Adipocyte (in vitro differentiated cells): ENCODE results near the gene MAP4K4.

ENCODE experiments used
- DNase-seq: peaks from one replicate; pipeline ENCODE4 v3.0.0-alpha.2; 2015; ENCODE audit warnings: low read depth
- H3K27me3 ChIP-seq: replicated peaks from 2 replicates; pipeline ENCODE4 v1.7.0; 2013; ENCODE audit warnings: mild to moderate bottlenecking, low read length, moderate library complexity; ENCODE audit not compliant: control insufficient read depth, insufficient read depth
- H3K36me3 ChIP-seq: 2 replicates; pipeline ENCODE4 v1.7.0; 2013; ENCODE audit warnings: low read length, mild to moderate bottlenecking, moderate library complexity; ENCODE audit not compliant: control insufficient read depth, insufficient read depth, severe bottlenecking
- H3K4me1 ChIP-seq: 2 replicates; pipeline ENCODE4 v1.7.0; 2013; ENCODE audit warnings: mild to moderate bottlenecking, low read length, moderate library complexity; ENCODE audit not compliant: control insufficient read depth, insufficient read depth
- H3K4me3 ChIP-seq: 2 replicates; pipeline ENCODE4 v1.7.0; 2013; ENCODE audit warnings: mild to moderate bottlenecking, low read length, moderate library complexity
- H3K9ac ChIP-seq: 2 replicates; pipeline ENCODE4 v1.7.0; 2013; ENCODE audit warnings: mild to moderate bottlenecking, low read length, moderate library complexity
- H3K9me3 ChIP-seq: 2 replicates; pipeline ENCODE4 v1.7.0; 2013; ENCODE audit warnings: mild to moderate bottlenecking, low read length, moderate library complexity; ENCODE audit not compliant: control insufficient read depth

Gene MAP4K4

GRCh38 chr2:101725038-101725437 lies 27.5 kb downstream of the MAP4K4 start:
- no peak overlapping the region for H3K9ac ChIP-seq
- peaks cover 7% of the 10 kb centered on the region for H3K36me3 ChIP-seq
- no peak for DNase-seq
- H3K9me3 ChIP-seq: peaks cover 3% of the 10 kb centered on the region
- H3K27me3 ChIP-seq: no peaks in the 10 kb centered on the region
- peaks cover 31% of the 10 kb centered on the region for H3K4me1 ChIP-seq
- H3K4me3 ChIP-seq: no peak overlapping the region

GRCh38 chr2:101725515-101726192 lies 28.1 kb downstream of the MAP4K4 start:
- H3K9me3 ChIP-seq: peaks cover 3% of the 10 kb centered on the region
- H3K36me3 ChIP-seq: peaks cover 7% of the 10 kb centered on the region
- no peak overlapping the region for H3K9ac ChIP-seq
- DNase-seq: no peak
- peaks cover 24% of the 10 kb centered on the region for H3K4me1 ChIP-seq
- H3K27me3 ChIP-seq: no peaks in the 10 kb centered on the region
- no peak overlapping the region for H3K4me3 ChIP-seq

- Histone ChIP-seq H3K27me3 (no peaks in the 10 kb centered on the region), H3K36me3 (no peaks in the 10 kb centered on the region), H3K4me3 (no peak overlapping the region), H3K9me3 (no peaks in the 10 kb centered on the region), H3K9ac (no peak overlapping the region), H3K4me1 (peaks cover 16% of the 10 kb centered on the region)
- DNase-seq: no peak
These were observed 31.4 kb downstream of the MAP4K4 start for GRCh38 chr2:101728865-101729264.

GRCh38 chr2:101729521-101730190 lies 32.1 kb downstream of the MAP4K4 start:
- H3K36me3 ChIP-seq: no peaks in the 10 kb centered on the region
- no peak for DNase-seq
- no peak overlapping the region for H3K9ac ChIP-seq

GRCh38 chr2:101731221-101732054 lies 33.9 kb downstream of the MAP4K4 start:
- Histone ChIP-seq H3K9ac (no peak overlapping the region), H3K4me3 (no peak overlapping the region)
- no peak for DNase-seq

More at GRCh38 chr2:101729521-101730190, 32.1 kb downstream of the MAP4K4 start:
- peaks cover 22% of the 10 kb centered on the region for H3K4me1 ChIP-seq
- H3K4me3 ChIP-seq: no peak overlapping the region
- no peaks in the 10 kb centered on the region for H3K27me3 ChIP-seq
- H3K9me3 ChIP-seq: no peaks in the 10 kb centered on the region

GRCh38 chr2:101732199-101732598 lies 34.7 kb downstream of the MAP4K4 start:
- Histone ChIP-seq H3K4me3 (no peak overlapping the region), H3K27me3 (no peaks in the 10 kb centered on the region), H3K4me1 (peaks cover 47% of the 10 kb centered on the region), H3K9me3 (no peaks in the 10 kb centered on the region), H3K9ac (no peak overlapping the region), H3K36me3 (no peaks in the 10 kb centered on the region)
- DNase-seq: no peak

More at GRCh38 chr2:101731221-101732054, 33.9 kb downstream of the MAP4K4 start:
- peaks cover 40% of the 10 kb centered on the region for H3K4me1 ChIP-seq
- no peaks in the 10 kb centered on the region for H3K27me3 ChIP-seq
- H3K36me3 ChIP-seq: no peaks in the 10 kb centered on the region
- no peaks in the 10 kb centered on the region for H3K9me3 ChIP-seq

GRCh38 chr2:101732773-101733256 lies 35.3 kb downstream of the MAP4K4 start:
- Histone ChIP-seq H3K9me3 (no peaks in the 10 kb centered on the region), H3K9ac (no peak overlapping the region), H3K4me1 (peaks cover 52% of the 10 kb centered on the region), H3K27me3 (no peaks in the 10 kb centered on the region), H3K36me3 (no peaks in the 10 kb centered on the region), H3K4me3 (no peak overlapping the region)
- no peak for DNase-seq

GRCh38 chr2:101733257-101733993 lies 35.9 kb downstream of the MAP4K4 start:
- Histone ChIP-seq H3K27me3 (no peaks in the 10 kb centered on the region), H3K4me1 (peaks cover 58% of the 10 kb centered on the region), H3K36me3 (no peaks in the 10 kb centered on the region), H3K9ac (no peak overlapping the region), H3K4me3 (no peak overlapping the region), H3K9me3 (no peaks in the 10 kb centered on the region)
- DNase-seq: no peak

- no peaks in the 10 kb centered on the region for H3K36me3 ChIP-seq
- H3K27me3 ChIP-seq: no peaks in the 10 kb centered on the region
- no peaks in the 10 kb centered on the region for H3K9me3 ChIP-seq
- H3K4me1 ChIP-seq: peaks cover 58% of the 10 kb centered on the region
- no peak overlapping the region for H3K9ac ChIP-seq
- H3K4me3 ChIP-seq: no peak overlapping the region
- no peak for DNase-seq
These were observed 37.1 kb downstream of the MAP4K4 start for GRCh38 chr2:101734505-101735165.

- Histone ChIP-seq H3K9me3 (no peaks in the 10 kb centered on the region), H3K4me3 (no peak overlapping the region), H3K36me3 (no peaks in the 10 kb centered on the region), H3K9ac (no peak overlapping the region), H3K4me1 (peaks cover 54% of the 10 kb centered on the region), H3K27me3 (no peaks in the 10 kb centered on the region)
- no peak for DNase-seq
These were observed 37.6 kb downstream of the MAP4K4 start for GRCh38 chr2:101735166-101735533.
